ENCODE results near the gene FAM186B. TPM values are rescaled to one million over a fixed set of nuclear protein-coding genes. Genes with fewer than 3 reads are reported as not detected.

FAM186B gene
- total RNA-seq, 1 experiment from 2014 or later, result 0.07 TPM

DNA sequence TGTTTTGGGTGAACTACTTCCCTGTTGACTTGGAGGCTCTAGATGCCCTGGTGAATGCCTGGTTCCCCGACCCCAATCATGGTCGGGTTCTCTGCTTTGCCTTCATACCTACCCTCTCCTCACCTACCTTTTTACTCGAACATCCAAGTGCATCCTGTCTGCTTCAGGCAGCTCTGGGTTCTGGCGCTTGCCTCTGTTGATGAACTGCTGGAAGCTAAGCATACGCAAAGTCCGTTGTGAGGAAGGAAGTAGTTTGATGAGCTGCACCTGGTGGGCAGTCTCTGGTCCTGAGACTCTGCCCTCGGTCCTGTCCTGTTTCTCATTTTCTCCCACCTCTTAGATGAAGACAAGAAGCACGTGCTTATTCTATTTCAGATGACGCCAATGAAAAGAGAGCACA lies 53.0 kb downstream of the FAM186B start:
- no peak for DNase-seq (ENCODE audit: low read depth)

DNA sequence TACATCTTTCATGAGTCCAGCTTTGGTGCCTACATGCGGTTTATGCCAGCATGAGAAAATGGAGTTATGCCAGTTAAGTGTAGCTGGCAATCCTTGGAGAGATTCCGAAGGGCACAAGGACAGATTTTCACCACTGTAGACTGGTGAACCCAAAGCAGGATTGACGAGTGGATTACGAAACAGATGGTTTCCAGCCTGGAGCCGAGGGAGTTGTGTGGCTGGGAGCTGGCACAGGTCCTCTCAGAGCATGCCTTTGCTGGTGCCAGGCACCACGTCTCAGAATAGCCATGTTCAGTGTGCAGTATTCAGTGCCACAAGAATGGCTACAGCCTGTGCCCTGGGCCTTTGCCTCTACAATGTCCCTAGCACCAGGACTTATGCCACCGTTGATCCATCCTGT lies 53.4 kb downstream of the FAM186B start:
- peak; percentile 50 for DNase-seq (ENCODE audit: low read depth)

DNA sequence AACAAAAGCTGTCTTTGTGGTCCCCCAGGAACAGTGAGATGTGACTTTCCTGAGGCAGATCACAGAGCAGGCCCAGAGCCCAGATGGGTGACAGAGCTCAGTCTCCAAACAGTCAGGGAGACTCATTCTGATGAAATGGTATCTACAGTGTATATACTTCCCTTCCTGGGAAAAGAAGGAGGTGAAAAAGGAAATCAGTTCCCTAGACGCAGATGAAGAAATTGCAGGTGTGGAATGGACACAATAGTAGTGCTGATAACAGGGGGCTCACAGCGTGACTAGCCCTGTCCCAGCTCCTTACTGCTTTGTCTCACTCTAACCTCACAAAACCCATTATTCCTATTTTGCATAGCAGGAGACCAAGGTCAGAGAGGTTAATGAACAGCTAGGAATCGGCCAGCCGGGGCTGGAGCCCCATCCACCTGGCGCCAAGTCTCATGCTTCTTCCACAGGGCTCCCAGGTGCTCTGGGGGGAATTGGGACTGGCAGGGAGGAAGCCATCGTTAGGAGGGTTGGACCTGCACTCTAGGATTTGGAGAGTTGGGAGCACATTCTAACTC lies 54.7 kb downstream of the FAM186B start:
- no peak for DNase-seq (ENCODE audit: low read depth)

DNA sequence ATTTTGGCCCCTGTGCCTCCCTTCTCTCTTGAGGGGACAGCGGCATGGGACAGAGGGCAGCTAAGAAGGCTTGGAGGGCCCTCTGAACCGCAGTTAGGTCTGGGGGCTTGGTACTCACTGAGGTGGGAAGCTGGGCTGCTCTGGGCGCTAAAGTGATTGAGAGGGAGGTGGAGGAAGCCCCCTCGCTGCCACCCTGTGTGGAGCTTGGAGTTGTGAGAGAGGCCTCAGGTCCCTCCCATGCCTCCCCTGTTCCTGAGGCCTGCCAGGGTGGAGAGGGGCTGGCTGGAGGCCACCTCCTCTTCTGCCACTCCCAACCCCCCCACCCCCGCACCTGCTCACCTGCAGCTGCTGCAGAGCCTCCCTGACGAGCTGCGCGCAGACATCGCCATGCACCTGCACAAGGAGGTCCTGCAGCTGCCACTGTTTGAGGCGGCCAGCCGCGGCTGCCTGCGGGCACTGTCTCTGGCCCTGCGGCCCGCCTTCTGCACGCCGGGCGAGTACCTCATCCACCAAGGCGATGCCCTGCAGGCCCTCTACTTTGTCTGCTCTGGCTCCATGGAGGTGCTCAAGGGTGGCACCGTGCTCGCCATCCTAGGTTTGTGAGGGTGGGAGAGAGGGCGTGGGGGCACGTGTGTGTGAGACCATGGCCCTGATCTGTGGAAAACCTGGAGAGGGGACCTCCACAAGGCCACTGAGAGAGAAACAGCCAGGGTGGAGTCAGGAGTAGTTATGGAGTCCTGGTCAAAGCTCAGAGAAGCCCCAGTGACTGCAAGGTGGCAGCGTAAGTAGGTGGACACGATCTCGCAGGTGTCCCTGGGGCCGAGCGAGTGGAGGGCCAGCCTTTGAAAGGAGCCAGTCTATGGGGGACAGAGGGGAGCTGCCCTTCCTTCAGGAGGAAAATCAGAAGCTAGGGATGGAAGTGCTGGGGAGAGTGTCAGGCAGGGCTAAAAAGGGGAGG lies 55.4 kb downstream of the FAM186B start:
- DNase-seq (ENCODE audit: low read depth), result no peak

DNA sequence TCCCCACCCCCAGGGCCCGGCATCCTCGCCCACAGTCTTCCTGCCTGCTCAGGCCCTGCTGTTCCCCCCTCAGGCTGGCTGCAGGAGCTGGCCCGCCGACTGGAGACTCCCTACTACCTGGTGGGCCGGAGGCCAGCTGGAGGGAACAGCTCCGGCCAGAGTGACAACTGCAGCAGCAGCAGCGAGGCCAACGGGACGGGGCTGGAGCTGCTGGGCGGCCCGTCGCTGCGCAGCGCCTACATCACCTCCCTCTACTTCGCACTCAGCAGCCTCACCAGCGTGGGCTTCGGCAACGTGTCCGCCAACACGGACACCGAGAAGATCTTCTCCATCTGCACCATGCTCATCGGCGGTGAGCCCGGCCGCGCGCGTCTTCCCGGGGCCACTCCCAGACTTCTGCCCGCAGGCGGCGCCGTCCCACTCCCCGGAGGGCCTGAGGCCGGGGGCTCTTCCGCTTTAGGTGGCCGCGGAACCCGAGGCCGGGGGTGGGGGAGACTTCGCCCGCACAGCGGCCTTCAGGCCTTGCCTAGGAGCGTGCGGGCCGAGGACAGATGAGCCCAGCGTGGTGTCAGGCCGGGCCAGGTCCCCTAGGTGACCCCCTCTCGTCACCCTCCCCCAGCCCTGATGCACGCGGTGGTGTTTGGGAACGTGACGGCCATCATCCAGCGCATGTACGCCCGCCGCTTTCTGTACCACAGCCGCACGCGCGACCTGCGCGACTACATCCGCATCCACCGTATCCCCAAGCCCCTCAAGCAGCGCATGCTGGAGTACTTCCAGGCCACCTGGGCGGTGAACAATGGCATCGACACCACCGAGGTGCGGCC lies 56.4 kb downstream of the FAM186B start:
- DNase-seq (ENCODE audit: low read depth), result no peak

DNA sequence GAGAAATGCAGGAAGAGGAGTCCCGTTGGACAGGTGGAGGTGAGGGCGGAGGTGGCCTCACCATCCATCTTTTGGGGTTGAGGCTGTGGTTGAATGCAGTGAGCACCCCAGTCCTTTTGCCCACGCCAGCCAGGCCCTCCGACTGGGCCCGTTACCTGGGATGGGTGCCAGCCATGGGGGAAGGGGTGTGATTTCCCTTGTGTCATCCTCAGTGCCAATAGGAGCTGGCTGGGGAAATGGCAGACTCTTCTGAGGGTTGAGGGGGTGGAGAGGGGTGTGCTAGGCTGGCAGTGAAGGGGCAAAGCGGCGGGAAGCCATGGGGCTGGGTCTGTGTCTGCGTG lies 57.0 kb downstream of the FAM186B start:
- no peak for DNase-seq (ENCODE audit: low read depth)

GRCh38 chr12:49547090-49547690 lies 58.2 kb downstream of the FAM186B start:
- no peak for DNase-seq (ENCODE audit: low read depth)

DNA sequence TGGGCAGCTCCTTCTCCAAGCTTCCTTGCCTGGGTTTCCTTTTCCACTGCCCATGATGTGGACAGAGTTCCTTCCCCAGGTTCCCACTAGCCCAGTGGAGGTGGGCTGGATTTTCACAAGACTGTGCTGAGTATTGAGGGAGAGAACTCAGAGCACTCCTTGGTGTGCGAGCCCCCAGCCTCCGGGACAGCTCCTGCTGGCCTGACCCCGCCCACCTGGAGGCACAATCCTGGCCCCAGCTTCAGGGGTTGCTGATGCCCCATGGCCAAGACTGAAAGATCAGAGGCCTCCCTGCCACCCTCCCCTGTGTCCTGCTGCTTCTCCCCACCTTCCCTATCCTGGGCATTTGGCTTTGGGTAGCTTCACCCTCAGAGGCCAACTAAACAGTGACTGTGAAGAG lies 59.0 kb downstream of the FAM186B start:
- no peak for DNase-seq (ENCODE audit: low read depth)

- no peak for DNase-seq (ENCODE audit: low read depth)
These were observed 59.6 kb downstream of the FAM186B start for GRCh38 chr12:49545815-49546214.

DNA sequence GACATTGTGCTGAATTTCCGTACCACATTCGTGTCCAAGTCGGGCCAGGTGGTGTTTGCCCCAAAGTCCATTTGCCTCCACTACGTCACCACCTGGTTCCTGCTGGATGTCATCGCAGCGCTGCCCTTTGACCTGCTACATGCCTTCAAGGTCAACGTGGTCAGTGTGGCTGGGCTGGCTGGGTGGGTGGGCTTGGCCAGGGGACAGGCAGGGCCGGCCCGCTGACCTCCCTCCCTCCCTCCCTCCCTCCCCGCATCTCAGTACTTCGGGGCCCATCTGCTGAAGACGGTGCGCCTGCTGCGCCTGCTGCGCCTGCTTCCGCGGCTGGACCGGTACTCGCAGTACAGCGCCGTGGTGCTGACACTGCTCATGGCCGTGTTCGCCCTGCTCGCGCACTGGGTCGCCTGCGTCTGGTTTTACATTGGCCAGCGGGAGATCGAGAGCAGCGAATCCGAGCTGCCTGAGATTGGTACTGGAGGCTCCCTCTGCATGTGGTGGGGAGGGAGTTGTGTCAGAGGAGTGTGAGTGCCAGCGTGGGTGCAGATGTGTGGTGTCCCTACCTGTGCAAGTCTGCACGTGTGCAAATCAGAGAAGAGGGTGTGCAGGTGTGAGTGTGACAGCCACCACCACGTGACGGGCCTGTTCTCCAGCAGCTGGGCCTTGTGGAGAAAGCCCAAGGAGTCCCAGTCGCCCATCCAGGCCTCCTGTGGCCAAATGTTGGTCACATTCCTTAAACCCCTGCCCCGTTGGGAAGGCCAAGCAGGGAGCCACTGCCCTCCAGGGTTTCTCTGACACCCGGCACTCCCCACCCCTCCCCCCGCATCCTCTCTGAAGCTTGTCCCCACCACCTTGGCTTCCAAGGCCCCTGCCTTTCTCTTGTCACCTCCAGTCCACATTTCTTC lies 61.3 kb downstream of the FAM186B start:
- no peak for DNase-seq (ENCODE audit: low read depth)

GRCh38 chr12:49543221-49543913 lies 62.1 kb downstream of the FAM186B start:
- DNase-seq (ENCODE audit: low read depth), result no peak

DNA sequence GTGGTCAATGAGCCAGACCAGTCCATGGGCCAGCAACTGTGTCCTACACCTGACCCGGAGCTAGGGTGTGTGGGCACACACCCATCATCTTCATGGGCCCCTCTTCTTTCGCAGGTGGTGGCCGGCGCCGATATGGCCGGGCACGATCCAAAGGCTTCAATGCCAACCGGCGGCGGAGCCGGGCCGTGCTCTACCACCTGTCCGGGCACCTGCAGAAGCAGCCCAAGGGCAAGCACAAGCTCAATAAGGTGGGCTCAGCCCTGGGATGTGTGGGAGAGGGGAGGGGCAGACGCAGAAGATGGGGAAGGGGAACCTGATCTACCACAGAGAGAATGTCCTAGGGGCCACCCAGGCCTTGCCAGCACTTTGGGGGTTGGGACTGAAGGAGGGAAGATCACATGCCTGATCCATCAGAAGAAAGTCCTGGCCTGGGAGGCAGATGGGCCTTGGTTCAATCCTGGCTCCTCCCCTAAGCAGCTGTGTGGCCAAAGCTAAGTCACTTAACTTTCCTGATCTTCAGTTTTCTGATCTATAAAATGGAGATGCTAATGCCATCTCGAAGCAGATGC lies 62.8 kb downstream of the FAM186B start:
- no peak for DNase-seq (ENCODE audit: low read depth)

DNA sequence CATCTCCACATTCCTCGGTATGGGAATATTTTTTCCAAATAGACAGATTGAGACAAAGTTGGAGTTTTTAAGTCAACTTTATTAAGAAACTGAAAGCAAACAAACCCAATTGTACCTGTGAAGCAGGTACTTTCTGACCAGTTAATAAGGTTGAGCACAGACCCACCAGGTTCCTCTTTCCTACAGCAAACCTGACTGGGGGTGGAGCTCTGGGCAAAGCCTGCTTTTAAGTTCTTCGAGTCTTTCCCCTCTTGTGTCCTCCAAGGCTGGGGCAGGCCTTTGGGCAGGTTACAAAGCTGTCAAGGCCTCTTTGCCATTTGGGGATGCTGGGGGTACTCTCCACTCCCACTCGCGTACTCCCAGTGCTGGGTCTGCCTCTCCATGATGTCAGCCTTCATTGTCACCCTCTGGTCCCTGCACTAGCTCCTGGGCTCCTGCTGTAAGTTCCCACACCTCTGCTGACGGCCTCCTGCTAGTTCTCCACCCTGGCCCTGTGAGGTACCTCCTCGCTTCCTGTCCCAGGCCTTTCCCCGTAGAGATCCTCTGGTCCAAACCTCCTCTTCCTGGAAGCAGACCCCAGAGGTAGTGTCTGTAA lies 63.4 kb downstream of the FAM186B start:
- DNase-seq (ENCODE audit: low read depth), result no peak

- DNase-seq (ENCODE audit: low read depth), result no peak
These were observed 64.1 kb downstream of the FAM186B start for GRCh38 chr12:49541140-49541861.

- DNase-seq (ENCODE audit: low read depth), result peak; percentile 32
These were observed 65.0 kb downstream of the FAM186B start for GRCh38 chr12:49540229-49541139.

DNA sequence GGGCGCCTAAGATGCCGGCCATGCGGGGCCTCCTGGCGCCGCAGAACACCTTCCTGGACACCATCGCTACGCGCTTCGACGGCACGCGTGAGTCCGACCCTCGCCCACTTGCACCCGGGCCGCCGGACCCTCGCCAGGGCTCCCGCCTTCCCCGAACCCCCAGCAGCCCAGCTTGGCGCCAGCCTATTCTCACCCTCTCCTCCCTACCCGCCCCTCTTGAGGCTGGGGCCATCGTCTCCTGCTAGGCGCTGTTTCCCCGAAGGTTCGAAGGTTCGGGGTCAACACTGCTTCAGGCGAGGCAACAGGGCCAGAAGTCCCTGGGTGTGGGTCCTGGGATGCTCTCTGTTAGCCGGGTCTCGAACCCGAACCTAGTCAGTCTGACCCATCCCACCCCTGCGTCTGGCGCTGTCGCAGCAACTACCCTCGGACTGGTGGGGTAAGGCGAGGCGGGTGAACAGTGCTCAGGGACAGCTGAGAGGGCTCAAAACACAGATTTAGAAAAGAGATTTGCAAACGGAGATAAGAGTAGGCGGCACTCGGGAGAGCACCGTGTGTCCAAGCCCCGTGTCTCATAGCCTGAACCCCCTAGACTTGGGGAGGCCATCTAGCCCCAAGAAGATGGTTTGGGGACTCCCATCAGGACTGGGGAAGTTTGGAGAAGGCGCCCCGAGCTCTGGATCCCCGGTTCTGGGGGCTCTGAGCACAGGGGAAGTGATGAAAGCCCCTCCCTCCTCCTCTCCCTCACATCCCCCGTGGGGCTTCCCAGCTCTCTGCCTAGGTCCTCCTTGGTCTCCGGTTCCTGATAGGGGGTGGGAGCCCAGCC lies 65.8 kb downstream of the FAM186B start:
- no peak for DNase-seq (ENCODE audit: low read depth)
